Right lobe of liver (tissue), 4 donors: ENCODE measurements around the gene SVIL.

Experiments used
- CTCF ChIP-seq, 4 donors: fragments of 200-600 bp in 3 of 4; fragments of 450-650 bp in 1 of 4; IDR thresholded peaks; one replicate each; pipeline versions ENCODE4 v1.5.1 to v1.8.0; 2016 to 2022; ENCODE audit warnings: antibody characterized with exemption in 4 of 4, mild to moderate bottlenecking in 2 of 4
- POLR2A ChIP-seq: fragments of 450-650 bp; IDR thresholded peaks from one replicate; pipeline ENCODE4 v1.6.1; 2017; ENCODE audit warnings: antibody characterized with exemption, mild to moderate bottlenecking
- donor health status: DM: no; HTN: no; CAD: no.
- donor health status: DM: no; HTN: no; CAD: no.
- donor health status: DM: no; HTN: yes; CAD: no.

- TF ChIP-seq CTCF (IDR thresholded peaks at IDR 0.05), result no peak
- no peak for TF ChIP-seq POLR2A
These were observed 666 bp downstream of the SVIL start for GRCh38 chr10:29634105-29634504.
